ENCODE data around the gene OR2M5.

DNA sequence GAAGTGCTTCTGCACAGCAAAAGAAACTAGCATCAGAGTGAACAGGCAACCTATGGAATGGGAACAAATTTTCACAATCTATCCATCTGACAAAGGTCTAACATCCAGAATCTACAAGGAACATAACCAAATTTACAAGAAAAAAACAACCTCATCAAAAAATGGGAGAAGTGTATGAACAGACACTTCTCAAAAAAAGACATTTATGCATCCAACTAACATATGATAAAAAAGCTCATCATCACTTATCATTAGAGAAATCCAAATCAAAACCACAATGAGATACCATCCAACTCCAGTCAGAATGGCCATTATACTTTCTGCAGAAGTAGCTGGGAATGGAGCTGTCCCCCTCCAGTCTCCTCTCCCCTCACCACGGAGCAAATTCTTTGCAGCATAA lies 49.2 kb downstream of the OR2M5 start:
- TF ChIP-seq CTCF (IDR thresholded peaks at IDR 0.05; ENCODE audit: poor library complexity, severe bottlenecking) (no peak), EP300 (conservative IDR thresholded peaks at IDR 0.05; ENCODE audit: poor library complexity, severe bottlenecking) (no peak), RAD21 (conservative IDR thresholded peaks at IDR 0.05) (no peak)

All from neural cell (in vitro differentiated cells).